Epithelial cell of prostate (primary cell): ENCODE data around the gene BRD3.
"Not testable (repeated sequence)": the region's sequence is repeated elsewhere in the genome, so short reads cannot be mapped to it uniquely, and the experiment has no call there.

ENCODE experiments used
- DNase-seq: peaks from one replicate; pipeline ENCODE4 v3.0.0-alpha.2; 2011; ENCODE audit warnings: low read depth, low spot score
- H3K27ac ChIP-seq: fragments of 450-650 bp; 2 replicates; pipeline ENCODE4 v1.5.1; 2017; ENCODE audit warnings: mild to moderate bottlenecking

BRD3 gene

DNA sequence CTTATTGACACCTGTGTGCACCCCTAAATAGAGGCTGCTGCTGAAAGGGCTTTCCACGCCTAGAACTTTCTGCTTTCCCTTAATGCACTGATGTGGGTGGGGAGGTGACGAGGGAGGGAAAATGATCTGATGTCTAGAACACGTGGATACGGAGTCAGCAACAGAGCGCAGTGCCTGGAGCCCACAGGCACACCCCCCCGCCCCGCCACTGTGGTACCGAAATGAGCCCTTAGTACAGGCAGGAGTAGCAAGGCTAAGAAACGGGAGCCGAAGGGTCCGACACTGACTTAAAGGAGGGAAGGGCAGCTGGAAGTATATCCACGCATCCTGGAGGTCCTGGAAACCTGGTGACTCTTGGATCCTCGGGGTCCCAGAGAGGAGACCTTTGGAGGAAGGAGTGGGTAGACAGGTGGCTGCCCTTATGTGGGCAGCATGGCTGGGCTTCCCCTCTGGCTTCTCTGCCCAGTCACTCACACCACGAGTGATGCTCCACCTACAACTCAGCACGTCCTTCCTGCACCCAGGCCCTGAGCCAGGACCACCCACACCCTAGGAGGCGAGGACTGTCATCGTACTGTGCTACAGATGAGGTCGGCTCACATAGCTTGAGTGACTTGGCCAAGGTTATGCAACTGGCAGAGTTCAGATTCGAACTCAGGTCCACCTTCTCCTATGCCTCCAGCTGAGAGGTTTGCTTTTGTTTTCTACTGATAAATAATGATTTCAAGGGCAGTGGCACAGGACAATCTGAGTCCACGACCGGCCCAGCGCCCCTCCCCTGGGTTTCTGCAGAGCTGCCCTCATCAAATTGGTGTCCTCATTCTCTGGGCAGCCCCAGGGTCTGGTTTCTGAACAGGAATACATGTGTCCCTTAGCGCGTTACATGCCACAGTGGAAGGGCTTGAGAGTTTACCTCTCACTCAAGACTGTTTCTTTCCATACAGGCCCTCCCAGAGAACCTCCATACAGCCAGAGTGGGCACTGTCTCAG, 71.0 kb downstream of the BRD3 start:
- DNase-seq, result no peak
- H3K27ac ChIP-seq, result no peak overlapping the region

DNA sequence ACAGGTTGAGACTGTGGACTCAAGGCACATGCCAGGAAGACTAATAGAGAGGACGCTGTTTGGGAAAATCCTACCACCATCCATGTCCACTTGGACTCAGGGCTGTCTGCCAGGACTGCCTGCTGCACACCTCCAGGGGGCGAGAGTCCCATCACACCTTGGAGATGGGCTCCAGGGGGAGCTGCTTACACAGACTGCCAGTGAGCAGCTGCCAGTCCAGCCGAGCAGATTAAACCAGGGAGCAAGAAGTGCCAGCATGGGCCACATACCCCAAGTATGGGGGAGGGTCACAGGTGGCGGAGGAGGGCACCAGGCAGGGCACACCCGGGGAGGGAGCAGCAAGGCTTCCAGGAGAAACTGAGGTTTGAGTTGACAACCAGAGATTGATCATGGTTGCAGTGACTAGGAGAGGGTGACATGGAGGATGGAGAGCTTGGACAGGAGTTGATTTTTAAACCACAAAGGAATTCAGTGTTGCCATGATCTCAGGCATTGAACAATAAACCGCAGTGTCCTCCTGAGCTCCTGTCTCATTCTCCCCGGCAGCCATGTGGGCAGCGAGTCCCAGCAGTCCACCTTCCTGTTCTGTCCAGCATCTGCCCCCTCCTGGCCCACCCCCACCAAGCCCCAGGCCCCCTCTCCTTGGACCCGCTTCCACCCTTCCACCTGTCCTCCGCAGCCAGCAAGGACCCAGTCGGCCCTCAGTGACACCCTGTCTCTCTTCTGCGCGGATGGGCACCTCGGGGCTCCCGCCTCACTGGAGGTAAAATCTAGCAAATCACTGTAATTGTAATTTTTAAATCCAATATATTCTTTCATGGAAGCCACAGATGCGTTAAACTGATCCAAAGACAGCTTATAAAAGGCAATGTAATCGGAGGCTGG, 72.6 kb downstream of the BRD3 start:
- H3K27ac ChIP-seq, result no peak overlapping the region
- no peak for DNase-seq

DNA sequence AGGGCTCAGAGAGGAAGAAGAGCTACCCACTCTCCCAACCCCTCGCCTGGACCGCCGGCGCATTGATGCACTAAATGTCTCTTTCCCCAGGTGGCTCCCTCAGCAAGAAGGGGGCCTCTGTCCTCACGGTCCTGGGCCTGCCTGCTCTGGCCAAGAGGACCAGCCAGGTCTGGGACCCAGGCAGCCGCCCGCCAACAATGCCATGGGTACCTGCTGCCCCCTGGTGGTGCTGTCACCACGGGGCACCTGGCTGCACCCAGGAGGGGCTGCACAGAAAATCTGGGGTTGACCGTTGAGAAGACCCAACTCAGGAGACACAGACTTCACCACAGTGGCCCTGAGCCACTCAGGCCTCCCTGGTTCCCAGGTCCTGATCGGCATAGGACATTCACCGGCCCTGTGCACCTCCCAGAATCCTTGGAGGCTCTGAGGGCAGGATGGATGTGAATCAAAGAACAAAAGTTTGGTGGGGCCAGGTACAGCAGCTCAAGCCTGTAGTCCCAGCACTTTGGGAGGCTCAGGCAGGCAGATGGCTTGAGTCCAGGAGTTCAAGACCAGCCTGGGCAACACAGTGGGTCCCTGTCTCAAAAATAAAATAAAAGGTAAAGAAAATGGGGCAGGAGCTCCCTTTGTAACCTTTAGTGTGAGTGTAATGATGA, 73.3 kb downstream of the BRD3 start:
- no peak overlapping the region for H3K27ac ChIP-seq
- DNase-seq, result no peak

DNA sequence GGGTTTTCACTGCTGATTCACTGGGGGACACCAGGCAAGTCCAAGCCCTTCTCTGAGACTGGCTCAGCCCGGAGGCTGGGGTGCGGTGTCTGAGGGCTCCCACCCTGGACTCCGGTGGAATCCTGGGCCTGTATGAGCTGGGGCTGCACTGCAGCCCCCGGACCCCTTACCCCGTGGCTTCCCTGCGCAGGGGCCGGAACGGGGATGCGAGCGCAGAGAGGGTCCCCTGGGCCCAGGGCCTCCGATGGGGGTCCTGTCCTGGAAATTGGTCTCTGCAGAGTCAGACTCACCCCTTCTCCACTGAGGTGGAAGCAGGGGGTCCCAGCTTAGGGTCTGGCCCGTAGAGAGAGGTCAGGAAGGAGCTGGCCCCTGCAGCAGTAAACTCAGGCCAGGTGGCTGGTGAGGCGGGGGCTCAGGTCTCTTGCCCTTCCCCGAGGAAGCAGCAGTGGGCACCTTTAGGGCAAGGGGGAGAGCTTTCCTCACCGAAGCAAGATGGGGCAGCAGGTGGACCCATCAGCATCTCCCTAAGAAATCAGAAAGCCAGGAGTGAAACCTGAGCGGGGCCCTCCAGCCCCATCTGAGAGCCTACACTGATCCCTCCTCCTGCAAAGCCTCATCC, 74.1 kb downstream of the BRD3 start:
- peak overlapping the region; percentile 87 for H3K27ac ChIP-seq
- DNase-seq, result no peak

DNA sequence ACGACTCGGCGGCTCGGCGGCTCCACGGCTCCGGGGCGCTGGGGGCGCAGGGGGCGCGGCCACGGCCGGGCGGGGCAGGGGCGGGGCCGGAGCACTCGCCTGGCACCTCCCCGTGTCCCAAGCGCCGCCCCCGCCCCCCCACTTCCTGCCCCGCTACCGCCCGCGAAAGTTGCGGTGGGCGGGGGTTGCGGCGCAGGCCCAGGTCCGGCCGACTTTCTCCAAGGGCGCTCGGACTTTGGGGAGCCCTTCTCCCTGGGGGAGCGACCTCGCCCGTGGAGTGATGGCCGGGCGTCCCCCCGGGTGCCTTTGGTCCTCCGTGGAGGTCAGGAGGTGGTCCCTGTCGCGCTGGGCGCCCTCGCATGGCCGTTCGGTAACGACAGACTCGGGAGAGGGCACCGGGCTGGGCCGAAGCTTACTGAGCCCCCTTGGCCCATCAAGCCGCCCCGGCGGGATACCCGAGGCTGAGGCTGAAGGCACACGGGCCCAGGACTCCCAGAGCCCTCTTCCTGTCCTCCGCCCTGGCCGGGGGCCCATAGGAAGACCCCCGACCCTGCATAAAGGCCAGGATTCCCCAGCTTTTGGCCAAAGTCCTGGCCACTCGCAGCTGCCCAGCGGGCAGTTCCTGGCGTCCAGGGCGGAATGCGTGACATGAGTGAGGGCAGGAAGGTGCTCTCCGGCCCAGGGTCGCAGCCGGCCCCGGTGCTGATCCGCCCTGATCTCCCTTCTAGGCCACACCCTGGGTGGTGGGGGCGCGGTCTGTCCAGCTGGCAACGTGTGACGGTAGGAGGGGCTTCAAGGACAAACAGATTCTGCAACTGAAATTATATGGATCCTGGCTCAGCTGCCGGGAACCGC, 74.8 kb downstream of the BRD3 start:
- peak overlapping the region; percentile 87 for H3K27ac ChIP-seq
- peak; percentile 52 for DNase-seq

DNA sequence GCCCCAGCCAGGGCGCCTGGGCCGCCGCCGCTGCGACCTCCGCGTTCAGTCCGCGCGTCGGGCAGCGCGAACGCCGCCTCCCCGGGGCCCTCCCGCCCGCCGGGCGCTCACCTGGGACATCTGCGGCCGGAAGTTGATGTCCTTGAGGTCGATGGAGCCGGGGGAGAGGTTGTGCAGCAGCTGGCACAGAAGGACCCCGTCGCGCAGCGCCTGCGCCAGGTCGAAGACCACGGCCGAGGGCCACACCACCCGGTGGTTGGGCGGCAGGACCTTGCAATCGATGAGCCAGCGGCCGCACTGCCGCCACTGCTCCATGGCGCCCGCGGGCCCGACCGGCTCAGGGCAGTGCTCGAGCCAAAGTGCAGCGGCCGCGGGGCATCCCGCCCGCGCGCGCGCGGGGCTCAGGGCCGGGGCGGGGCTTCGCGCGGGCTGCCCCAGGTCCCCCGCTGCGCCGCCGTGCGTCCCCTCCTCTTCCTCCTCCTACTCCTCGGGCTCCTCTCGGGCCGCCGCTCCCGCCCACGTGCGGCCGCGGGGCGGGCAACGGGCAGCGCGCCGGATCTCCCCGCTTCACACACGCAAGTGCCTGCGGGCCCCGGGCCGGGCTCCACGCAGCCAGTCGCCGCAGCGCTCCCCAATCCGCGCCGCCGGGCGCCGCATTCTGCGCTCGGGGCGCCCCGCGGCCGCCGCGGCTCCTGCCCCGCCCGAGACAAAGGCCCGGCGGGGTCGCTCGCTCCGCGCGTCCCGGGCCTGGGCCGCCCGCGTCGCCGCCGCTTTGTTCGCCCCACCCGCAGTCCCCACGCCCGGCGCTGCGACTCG, 75.7 kb downstream of the BRD3 start, which contains the start of gene VAV2:
VAV2 (minus strand) TSS at position 361 of the 816 bp plus-strand sequence; CDS start at position 315, 46 bp downstream.
- H3K27ac ChIP-seq, result peak within 1 kb of the TSS; percentile 87
- no peak for DNase-seq

DNA sequence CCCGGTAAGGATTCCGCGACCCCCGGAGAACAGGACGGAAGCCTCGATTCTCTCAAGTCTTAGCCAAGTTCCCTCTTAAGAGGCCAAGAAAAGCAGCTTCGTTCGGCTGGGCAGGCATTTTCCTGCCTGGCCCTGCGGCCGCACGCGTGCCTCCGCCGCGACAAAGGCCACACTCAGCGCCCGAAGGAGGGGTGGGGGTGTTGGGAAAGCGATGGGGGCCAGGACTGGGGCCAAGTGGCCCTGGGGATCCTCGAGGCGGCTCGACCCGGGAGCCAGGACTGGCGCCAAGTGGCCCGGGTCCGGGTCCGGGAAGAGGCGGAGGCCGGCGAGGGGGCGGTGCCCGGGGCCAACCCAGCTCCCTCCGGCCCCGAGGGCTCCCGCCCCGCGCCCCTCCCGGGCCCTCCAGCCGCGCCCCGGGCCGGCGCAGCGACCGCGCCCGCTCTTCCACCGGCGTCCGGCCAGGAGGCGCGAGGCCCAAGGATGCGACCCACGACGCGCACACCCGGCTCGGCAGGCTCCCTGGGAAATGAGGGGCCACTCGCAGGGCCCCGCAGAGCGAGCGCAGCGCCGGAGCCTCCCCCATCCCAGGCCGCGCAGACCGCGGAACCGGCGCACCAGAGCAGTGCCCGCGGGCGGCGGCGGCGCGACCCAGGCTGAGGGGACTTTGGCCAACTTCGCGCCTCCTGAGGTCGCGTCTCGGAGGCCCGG, 76.5 kb downstream of the BRD3 start:
- DNase-seq, result no peak
- H3K27ac ChIP-seq, result peak overlapping the region; percentile 87

DNA sequence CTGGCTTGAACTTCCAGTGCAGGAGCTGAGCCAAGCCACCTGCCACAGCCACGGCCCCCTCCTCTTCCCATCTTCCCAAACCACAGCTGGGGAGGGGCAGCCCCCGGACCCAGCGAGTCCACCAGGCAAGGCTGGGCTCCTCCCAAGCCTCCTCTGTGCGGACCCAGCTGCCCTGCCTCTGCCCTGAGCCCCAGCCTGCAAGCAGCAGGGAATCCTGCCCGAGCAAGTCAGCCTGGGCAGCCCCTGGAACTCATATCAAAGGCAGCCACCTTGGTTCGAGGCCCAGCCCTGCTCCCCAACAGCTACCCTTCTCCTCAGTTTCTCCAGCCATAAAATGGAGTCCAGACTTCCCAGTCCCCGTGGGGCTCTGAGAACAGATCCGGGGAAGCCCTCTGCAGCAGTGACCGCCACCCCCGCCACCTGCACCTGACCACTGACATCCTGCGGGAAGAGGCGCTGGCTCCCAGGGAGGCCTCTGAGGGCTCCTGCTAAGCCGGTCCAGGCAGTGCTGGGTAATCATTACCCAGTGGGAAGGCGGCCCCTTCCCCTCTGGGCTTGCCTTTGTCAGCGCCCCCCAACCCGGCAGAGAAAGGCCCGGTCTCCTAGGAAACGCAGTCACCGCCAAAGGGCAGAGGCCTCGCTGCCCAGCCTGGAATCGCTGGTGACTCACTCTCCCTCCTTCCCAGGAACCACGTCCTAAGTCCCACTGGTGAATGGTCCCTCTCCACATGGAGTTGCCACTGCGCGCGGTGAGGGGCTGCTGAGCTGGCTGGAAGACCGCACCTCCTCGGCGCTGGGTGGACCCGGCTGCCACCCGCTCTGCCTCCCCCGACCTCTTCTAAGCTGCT, 77.2 kb downstream of the BRD3 start:
- DNase-seq, result no peak
- peak overlapping the region; percentile 87 for H3K27ac ChIP-seq

DNA sequence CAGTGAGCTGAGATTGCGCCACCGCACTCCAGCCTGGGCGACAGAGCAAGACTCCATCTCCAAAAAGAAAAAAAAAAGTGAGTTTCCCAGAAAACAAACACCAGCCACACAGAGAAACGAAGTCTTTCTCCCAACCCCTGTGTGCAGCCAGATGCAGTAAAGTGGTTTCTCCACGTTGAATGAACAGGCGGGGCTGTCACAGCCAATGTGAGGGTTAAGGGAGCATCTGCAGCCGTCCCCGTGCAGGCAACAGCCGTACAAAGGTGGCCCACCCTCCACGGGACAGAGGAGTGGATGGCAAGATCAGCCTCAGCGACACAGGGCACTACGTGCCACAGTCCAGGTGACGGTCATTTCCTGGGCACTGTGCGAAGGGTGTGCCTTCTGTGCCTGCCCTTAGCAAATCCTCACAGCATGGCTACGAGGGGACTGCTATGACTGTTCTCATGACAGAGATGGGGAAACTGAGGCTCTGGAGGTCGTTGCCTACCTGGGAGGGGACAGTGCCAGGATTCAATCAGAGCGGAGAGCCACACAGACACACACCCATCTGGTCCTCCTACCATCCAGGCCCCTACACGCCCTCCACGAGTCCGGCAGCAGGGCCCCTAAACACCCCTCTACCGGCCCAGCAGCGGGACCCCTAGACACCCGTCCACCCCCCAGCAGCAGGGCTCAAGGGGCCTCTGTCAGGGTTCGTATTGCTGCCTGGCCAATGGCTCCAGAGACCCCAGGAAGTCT, 78.0 kb downstream of the BRD3 start:
- no peak for DNase-seq
- H3K27ac ChIP-seq, result no peak overlapping the region

DNA sequence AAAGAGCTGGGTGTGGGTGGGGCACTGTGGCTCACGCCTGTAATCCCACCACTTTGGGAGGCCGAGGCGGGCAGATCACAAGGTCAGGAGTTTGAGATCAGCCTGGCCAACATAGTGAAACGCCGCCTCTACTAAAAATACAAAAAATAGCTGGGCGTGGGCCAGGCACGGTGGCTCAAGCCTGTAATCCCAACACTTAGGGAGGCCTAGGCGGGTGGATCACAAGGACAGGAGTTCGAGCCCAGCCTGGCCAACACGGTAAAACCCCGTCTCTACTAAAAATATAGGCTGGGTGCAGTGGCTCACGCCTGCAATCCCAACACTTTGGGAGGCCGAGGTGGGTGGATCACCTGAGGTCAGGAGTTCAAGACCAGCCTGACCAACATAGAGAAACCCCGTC, 79.1 kb downstream of the BRD3 start:
- not testable (repeated sequence) for DNase-seq, H3K27ac ChIP-seq

DNA sequence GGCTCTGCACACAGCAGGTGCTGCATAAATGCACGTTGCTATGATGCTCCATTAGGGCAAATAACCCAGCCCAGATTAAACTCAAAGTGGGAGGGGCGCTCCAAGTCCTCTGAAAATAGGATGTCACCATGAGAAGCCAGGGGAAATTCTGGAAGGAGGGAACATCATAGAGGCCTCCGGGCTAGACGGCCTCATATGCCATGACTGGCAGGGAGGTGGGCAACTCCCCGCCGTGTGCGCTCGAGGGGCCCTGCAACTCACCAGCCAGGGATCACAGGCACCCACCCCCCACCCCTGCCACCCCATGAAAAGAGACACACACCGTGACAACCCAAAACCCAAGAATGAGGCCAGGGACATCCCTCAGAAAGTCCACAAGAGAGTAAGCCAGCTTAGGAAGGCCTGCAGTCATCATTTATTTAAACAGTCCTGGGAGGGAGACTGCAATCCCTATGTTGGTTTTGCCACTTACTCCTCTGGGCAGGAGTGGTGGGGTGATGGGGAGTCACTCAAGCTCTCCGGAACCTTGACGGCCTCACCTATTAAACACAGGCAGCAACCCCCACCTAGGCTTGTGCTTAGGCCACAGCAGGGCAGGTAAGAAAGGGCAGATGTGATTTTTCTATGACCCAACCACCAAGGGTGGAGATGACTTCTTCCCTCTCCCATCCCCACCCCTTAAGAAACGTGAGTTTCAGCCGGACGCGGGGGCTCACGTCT, 79.7 kb downstream of the BRD3 start:
- no peak for DNase-seq
- no peak overlapping the region for H3K27ac ChIP-seq

DNA sequence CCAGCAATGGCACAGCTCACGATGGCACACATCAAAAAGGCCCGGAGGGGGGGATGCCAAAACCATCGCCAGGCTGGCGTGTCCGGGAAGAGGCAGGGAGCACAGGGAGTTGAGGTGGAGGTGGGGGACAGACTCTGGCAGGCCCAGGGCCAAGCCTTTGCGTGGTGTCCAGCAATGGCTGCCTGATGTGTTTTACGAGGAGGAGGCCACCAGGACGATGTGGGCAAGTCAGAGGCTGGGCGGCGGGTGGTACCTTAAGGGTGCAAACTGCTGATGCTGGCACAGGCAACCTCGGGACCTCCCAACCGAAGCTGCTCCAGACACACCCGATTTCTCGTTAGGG, 80.4 kb downstream of the BRD3 start:
- no peak for DNase-seq
- H3K27ac ChIP-seq, result no peak overlapping the region

DNA sequence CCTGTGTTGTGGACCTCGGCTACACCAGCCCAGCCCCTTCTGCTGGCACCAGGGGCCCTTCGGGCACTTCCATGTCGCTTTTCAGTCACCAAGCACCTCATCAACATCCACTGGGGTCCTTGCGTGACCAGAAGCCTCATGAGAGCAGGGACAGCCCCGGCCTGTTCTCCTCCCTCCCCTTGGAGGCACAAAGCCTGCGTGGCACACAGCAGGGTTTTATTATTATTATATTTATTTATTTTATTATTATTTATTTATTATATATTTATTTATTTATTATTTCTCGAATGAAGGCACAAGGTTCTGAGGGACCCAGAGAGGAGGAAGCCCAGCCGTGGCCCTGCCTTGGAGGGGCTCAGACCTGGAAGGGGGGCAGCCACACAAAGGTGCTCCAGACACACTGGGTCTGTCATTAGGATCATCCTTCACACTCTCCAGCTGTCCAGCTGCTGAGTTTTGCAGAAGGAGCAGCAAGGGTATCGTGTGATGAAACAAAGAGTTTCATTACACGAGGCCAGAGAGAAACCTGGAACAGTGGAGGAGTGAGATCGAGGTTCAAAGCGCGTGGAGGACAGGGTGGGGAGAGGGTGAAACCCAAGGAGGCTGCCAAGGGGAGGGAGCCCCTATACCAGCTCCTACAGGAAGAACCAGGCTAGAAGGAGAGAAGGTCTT, 80.9 kb downstream of the BRD3 start:
- H3K27ac ChIP-seq, result no peak overlapping the region
- DNase-seq, result no peak

DNA sequence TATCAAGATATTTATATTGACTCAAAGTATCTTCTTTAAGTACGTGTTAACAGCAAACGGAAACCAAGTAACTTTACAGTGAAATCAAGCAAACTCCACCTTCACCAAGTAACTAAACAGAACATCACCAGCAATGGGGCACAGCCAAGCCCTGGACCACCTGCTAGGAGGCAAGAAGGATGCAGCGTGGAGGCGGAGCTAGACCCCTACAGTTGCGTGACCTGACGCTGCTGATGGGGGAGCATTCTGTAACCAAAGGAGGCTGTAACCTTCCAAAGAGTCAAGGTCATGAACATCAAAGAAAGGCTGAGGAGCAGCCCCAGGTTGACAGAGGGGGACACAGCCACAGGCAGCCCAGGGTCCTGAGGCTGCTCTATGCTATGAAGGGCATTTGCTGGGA, 81.8 kb downstream of the BRD3 start:
- DNase-seq, result no peak
- no peak overlapping the region for H3K27ac ChIP-seq
